Iris pigment epithelial cell (primary cell): ENCODE results near the gene GTF3C1.
"Not testable (repeated sequence)": the region's sequence is repeated elsewhere in the genome, so short reads cannot be mapped to it uniquely, and the experiment has no call there.

Experiments used
- DNase-seq: peaks from one replicate; pipeline ENCODE4 v3.0.0-alpha.2; 2011; ENCODE audit warnings: low read depth

GTF3C1 gene

DNA sequence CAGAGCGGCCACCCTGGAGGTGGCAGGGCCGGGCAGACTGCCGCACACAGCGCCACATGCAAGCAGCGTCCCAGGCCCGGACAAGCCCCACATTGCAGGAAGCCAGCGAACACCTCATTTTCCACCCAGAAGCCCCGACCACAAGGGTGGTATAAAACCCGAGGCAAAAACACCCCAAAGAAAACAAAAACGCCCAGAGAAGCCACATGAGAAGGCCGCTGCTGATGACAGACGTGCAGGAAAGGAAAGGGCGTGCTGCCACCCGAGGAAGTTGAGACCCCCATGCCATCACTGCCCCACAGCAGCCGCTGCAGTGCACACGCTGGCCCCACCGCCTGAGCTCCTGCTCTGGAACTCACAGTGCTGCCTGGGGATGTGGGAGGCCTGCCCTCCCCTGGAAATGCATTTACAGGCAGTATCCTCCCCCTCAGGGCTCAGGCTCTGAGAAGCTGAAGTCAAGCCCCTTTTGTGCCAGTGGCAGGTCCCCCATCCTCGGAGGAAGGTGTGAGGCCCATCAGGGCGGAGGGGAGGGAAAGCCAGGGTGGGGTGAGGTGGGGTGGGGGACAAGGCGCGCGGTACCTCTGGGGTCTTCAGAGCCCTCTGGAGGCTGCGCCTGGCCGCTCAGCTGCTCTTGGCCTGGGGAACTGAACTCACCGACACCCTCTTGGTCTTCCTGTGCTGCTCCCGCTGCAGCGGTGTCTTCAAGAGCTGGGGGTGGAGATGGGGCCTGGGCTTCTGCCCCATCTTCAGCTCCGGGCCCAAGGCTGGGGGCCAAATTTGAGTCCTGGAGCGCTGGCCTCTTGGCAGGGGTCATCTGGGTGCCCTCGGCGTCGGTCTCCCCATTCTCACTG lies 85.7 kb downstream of the GTF3C1 start:
- DNase-seq: no peak

GRCh38 chr16:27462846-27463682 lies 86.6 kb downstream of the GTF3C1 start:
- no peak for DNase-seq

DNA sequence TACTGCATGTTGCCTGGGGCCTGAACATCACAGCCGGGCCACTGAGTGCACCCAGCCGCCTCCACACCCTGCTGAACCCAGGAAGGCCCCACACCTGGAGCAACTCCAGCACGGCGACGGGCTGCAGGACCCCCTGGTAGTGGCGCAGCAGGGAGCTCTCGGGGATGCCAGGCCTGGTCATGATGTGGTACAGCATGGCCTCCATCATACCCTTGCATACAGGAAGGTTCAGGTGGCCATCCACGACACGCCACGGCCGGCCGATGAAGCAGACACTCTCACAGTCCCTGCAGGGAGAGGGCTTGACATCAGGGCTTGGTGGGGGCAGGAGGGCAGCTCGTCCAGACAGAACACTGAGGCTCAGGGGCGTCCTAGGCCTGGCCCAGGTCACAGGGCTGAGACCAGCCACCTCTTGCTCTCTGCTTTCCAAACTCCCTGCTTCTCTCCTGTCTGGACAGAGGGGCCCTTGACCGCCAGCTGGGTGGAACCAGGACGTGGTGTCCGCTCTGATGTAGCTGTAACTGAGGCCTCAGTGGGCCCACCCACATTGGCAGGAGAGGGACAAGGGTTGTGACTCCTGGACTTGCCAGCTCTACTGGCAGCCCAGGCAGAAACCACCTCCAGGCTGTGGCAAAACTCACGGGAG lies 87.4 kb downstream of the GTF3C1 start:
- no peak for DNase-seq

- DNase-seq: peak; percentile 50
Measured at GRCh38 chr16:27461483-27462171, 88.1 kb downstream of the GTF3C1 start.

DNA sequence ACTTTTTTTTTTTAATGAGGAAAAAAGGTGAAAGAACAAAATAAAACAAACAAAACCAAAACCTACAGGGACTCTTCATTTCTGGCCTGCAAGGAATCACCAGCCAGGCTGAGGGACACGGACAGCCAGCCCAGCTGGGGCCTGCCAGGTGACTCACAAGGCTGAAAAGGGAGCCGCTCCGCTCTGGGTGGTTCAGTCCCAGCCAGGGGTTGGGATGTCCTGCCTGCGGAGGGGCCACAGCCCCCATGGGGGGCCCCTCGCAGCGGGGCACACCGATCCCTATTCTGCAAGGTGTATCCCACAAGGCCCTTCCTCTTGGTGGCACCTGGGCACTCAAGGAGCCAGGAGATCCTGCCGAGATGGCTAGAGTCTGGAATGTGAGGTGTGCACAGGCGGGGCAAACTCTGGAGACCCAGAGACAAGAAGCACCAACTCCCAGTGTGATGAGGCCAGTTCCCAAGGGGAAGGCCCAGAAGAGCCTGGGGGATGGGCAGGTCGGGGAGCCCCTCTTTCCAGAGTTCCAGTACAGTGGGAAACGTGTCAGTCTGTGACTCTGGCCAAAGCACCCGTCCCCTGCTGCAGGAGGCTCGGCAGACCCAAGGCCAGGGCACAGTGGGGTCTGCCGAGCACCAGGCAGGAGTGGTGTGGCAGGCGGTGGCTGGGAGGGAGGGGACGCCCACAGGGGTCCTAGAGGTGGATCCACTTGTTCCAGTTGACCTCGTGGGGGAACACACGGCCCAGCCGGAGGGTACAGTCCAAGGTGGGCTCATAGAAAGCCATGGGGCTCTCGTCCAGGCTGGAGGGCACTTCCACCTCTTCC lies 88.8 kb downstream of the GTF3C1 start:
- no peak for DNase-seq

GRCh38 chr16:27460213-27460612 lies 89.5 kb downstream of the GTF3C1 start:
- no peak for DNase-seq

GRCh38 chr16:27458987-27459688 lies 90.6 kb downstream of the GTF3C1 start:
- no peak for DNase-seq

DNA sequence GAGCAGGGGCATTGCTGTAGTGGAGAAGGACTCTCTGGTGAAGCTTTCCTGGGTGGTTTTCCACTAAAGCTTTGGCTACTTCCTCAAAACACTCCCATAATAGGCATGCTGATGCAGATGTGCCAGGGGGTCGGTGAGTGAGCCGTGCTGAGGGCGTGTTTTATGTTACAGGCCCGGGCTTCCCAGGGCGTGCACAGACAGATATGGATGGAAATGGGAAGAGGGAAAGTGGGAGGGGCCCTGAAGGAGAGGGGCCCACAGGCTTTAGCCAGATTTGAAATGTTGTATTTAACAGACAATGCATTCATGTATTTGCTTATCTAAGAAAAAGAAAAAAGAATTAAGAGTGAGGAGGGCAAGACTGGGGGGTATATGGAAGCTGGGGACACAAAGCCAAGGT lies 91.5 kb downstream of the GTF3C1 start:
- no peak for DNase-seq

DNA sequence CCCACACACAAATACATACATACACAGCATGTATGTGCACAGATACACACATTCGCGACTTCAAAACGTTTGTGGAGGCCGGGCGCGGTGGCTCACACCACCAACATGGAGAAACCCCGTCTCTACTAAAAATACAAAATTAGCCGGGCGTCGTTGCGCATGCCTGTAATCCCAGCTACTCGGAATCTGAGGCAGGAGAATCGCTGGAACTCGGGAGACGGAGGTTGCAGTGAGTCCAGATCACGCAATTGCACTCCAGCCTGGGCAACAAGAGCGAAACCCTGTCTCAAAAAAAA lies 92.2 kb downstream of the GTF3C1 start:
- not testable (repeated sequence) for DNase-seq

- peak; percentile 47 for DNase-seq
Measured at GRCh38 chr16:27455700-27456099, 94.0 kb downstream of the GTF3C1 start.

- DNase-seq: no peak
Measured at GRCh38 chr16:27453494-27453825, 96.3 kb downstream of the GTF3C1 start.

GRCh38 chr16:27452569-27453493 lies 96.9 kb downstream of the GTF3C1 start:
- no peak for DNase-seq

GRCh38 chr16:27450196-27450549 lies 99.5 kb downstream of the GTF3C1 start:
- no peak for DNase-seq

GRCh38 chr16:27449434-27450195 lies 100.1 kb downstream of the GTF3C1 start:
- no peak for DNase-seq

DNA sequence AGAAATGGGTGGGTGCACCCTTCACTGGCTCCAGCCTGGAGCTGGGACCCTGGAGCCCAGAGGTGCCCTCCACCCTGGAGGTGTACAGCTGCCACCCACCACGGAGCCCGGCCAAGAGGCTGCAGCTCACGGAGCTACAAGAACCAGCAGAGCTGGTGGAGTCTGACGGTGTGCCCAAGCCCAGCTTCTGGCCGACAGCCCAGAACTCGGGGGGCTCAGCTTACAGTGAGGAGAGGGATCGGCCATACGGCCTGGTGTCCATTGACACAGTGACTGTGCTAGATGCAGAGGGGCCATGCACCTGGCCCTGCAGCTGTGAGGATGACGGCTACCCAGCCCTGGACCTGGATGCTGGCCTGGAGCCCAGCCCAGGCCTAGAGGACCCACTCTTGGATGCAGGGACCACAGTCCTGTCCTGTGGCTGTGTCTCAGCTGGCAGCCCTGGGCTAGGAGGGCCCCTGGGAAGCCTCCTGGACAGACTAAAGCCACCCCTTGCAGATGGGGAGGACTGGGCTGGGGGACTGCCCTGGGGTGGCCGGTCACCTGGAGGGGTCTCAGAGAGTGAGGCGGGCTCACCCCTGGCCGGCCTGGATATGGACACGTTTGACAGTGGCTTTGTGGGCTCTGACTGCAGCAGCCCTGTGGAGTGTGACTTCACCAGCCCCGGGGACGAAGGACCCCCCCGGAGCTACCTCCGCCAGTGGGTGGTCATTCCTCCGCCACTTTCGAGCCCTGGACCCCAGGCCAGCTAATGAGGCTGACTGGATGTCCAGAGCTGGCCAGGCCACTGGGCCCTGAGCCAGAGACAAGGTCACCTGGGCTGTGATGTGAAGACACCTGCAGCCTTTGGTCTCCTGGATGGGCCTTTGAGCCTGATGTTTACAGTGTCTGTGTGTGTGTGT lies 100.9 kb downstream of the GTF3C1 start:
- no peak for DNase-seq

- no peak for DNase-seq
Measured at GRCh38 chr16:27447301-27447700, 102.4 kb downstream of the GTF3C1 start.

- DNase-seq: no peak
Measured at GRCh38 chr16:27446721-27447120, 103.0 kb downstream of the GTF3C1 start.
